GM18499 (cell line): ENCODE data around the gene HOXB5.

Experiments
- ATAC-seq: cut with Tn5 transposase; IDR thresholded peaks from one replicate; pipeline ENCODE4 v1.9.1; 2021; ENCODE audit warnings: moderate number of reproducible peaks; ENCODE audit not compliant: insufficient read depth, unreplicated experiment

Gene HOXB5

GRCh38 chr17:48617471-48618255 is 24.1 kb upstream of the HOXB5 start:
- no peak for ATAC-seq

- no peak for ATAC-seq
Measured at GRCh38 chr17:48616717-48617470, 23.3 kb upstream of the HOXB5 start.

GRCh38 chr17:48615963-48616716 is 22.6 kb upstream of the HOXB5 start:
- no peak for ATAC-seq

GRCh38 chr17:48615047-48615962 is 21.7 kb upstream of the HOXB5 start, which contains the start of gene HOXB8:
HOXB8 (minus strand) TSS chr17:48615292; CDS start chr17:48614704, 588 bp downstream.
- ATAC-seq: no peak

- ATAC-seq: no peak
Measured at GRCh38 chr17:48613862-48614694, 20.5 kb upstream of the HOXB5 start.

- no peak for ATAC-seq
Measured at GRCh38 chr17:48612854-48613691, 19.5 kb upstream of the HOXB5 start.

GRCh38 chr17:48612456-48612853 is 18.9 kb upstream of the HOXB5 start:
- no peak for ATAC-seq

- ATAC-seq: no peak
Measured at GRCh38 chr17:48611681-48612455, 18.3 kb upstream of the HOXB5 start.

GRCh38 chr17:48611213-48611612 is 17.6 kb upstream of the HOXB5 start:
- ATAC-seq: no peak

GRCh38 chr17:48610282-48611211 is 17.0 kb upstream of the HOXB5 start, which contains the start of gene HOXB7:
HOXB7 (minus strand) TSS chr17:48611017; CDS start chr17:48610918, 99 bp downstream.
- ATAC-seq: no peak

- ATAC-seq: no peak
Measured at GRCh38 chr17:48609759-48610281, 16.2 kb upstream of the HOXB5 start.

- ATAC-seq: no peak
Measured at GRCh38 chr17:48609033-48609432, 15.5 kb upstream of the HOXB5 start.

- ATAC-seq: no peak
Measured at GRCh38 chr17:48608494-48608834, 14.9 kb upstream of the HOXB5 start.

- no peak for ATAC-seq
Measured at GRCh38 chr17:48606892-48607614, 13.5 kb upstream of the HOXB5 start.
